HAP-1 (cell line): Measurements from ENCODE around the gene MRPL4.

Experiments used
- DNase-seq, 2 experiments: peaks; one replicate each; pipeline ENCODE4 v3.0.0-alpha.2; 2016 to 2020; ENCODE audit warnings: low spot score in 2 of 2
- H3K27me3 ChIP-seq: fragments of 250-450 bp; sonication (Bioruptor Pico); 2 replicates; pipeline ENCODE4 v1.5.1; 2020; ENCODE audit warnings: low read depth, mild to moderate bottlenecking, moderate library complexity
- H3K36me3 ChIP-seq: fragments of 250-450 bp; sonication (Bioruptor Pico); replicated peaks from 2 replicates; pipeline ENCODE4 v1.5.1; 2020; ENCODE audit warnings: mild to moderate bottlenecking
- H3K4me1 ChIP-seq: fragments of 250-450 bp; sonication (Bioruptor Pico); 2 replicates; pipeline ENCODE4 v1.5.1; 2020; ENCODE audit warnings: mild to moderate bottlenecking
- H3K4me3 ChIP-seq: fragments of 250-450 bp; sonication (Bioruptor Pico); 2 replicates; pipeline ENCODE4 v1.5.1; 2020; ENCODE audit warnings: mild to moderate bottlenecking, moderate library complexity
- H3K9me3 ChIP-seq: fragments of 250-450 bp; sonication (Bioruptor Pico); 2 replicates; pipeline ENCODE4 v1.5.1; 2020; ENCODE audit warnings: mild to moderate bottlenecking, moderate library complexity
- in situ Hi-C: fragments of 300-500 bp; cut with MboI; formaldehyde crosslinking; loops from 3 replicates; pipeline ENCODE4 v1.14.3; 2020; ENCODE audit warnings: low sequenced_read_pairs, inconsistent platforms, mixed read lengths

Gene MRPL4

DNA sequence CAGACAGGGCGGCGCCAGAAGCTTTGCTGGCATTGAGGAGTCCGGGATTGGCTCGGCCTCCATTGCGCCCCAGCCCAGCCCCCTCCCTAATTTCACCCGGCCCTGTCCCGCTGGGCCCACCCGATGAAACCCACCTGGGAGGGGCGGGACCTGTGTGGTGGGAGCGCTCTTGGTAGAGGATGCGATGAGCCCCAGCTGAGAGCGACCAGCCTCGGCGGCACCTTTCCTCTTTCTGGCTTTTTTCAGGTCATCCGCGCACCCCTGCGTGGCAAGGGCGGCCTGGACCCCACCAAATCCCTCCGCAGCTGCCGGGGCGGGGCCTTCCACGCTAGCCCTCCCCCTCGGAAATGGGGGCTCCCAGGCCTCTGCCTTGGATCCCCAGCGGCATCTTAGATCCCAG, 57.4 kb downstream of the MRPL4 start, which contains the start of gene ZGLP1:
TSS of gene ZGLP1 (minus strand) at position 393 of the 400 bp plus-strand sequence.
- H3K36me3 ChIP-seq, result peaks cover 4% of the 10 kb centered on the region; the same call in 1 of the 2 replicates
- no peaks in the 10 kb centered on the region for H3K9me3 ChIP-seq
- no peak within 1 kb of the TSS for H3K4me3 ChIP-seq
- DNase-seq, result no peak
- in situ Hi-C loops, result no loop called here
- H3K4me1 ChIP-seq, result no peaks in the 10 kb centered on the region; the same call in 1 of the 2 replicates
- no peaks in the 10 kb centered on the region for H3K27me3 ChIP-seq
